GM23248 (cell line): ENCODE data around the gene HAVCR1. TPM values are rescaled to one million over a fixed set of nuclear protein-coding genes. Genes with fewer than 3 reads are reported as not detected.
"Not testable (repeated sequence)": the region's sequence is repeated elsewhere in the genome, so short reads cannot be mapped to it uniquely, and the experiment has no call there.

Experiments used
- DNase-seq: peaks from one replicate; pipeline ENCODE4 v3.0.0-alpha.2; 2015
- H2AFZ ChIP-seq: fragments of 200-600 bp; sonication (generic); 2 replicates; pipeline ENCODE4 v1.6.1; 2016; ENCODE audit warnings: antibody characterized with exemption
- H3F3A ChIP-seq: fragments of 200-600 bp; sonication (generic); 2 replicates; pipeline ENCODE4 v1.6.1; 2016; ENCODE audit warnings: mild to moderate bottlenecking, antibody characterized with exemption, mixed run types; ENCODE audit not compliant: insufficient read depth
- H3K27ac ChIP-seq: fragments of 200-600 bp; sonication (generic); 2 replicates; pipeline ENCODE4 v1.5.1; 2016; ENCODE audit warnings: mild to moderate bottlenecking
- H3K27me3 ChIP-seq: fragments of 200-600 bp; sonication (generic); replicated peaks from 2 replicates; pipeline ENCODE4 v1.6.1; 2016; ENCODE audit warnings: mild to moderate bottlenecking; ENCODE audit not compliant: insufficient read depth
- H3K36me3 ChIP-seq: fragments of 200-600 bp; sonication (generic); 2 replicates; pipeline ENCODE4 v1.6.1; 2016; ENCODE audit warnings: low read depth, mild to moderate bottlenecking
- H3K4me1 ChIP-seq: fragments of 200-600 bp; sonication (generic); 2 replicates; pipeline ENCODE4 v1.6.1; 2016; ENCODE audit warnings: mild to moderate bottlenecking; ENCODE audit not compliant: insufficient read depth
- H3K4me2 ChIP-seq: fragments of 200-600 bp; sonication (generic); one replicate; pipeline ENCODE4 v1.6.1; 2016; ENCODE audit warnings: mild to moderate bottlenecking; ENCODE audit not compliant: unreplicated experiment
- H3K4me3 ChIP-seq: fragments of 200-600 bp; sonication (generic); 2 replicates; pipeline ENCODE4 v1.5.1; 2016; ENCODE audit warnings: mild to moderate bottlenecking
- H3K79me2 ChIP-seq: fragments of 200-600 bp; sonication (generic); 2 replicates; pipeline ENCODE4 v1.6.1; 2016; ENCODE audit warnings: mild to moderate bottlenecking; ENCODE audit not compliant: insufficient read depth
- H3K9ac ChIP-seq: fragments of 200-600 bp; sonication (generic); 2 replicates; pipeline ENCODE4 v1.6.1; 2016; ENCODE audit warnings: mild to moderate bottlenecking
- H3K9me2 ChIP-seq: fragments of 200-600 bp; sonication (generic); 2 replicates; pipeline ENCODE4 v1.6.1; 2016; ENCODE audit warnings: mixed run types, mild to moderate bottlenecking, moderate library complexity; ENCODE audit not compliant: insufficient read depth
- H3K9me3 ChIP-seq: fragments of 200-600 bp; sonication (generic); one replicate; pipeline ENCODE4 v1.6.1; 2017; ENCODE audit warnings: low read depth
- H4K20me1 ChIP-seq: fragments of 200-600 bp; sonication (generic); 2 replicates; pipeline ENCODE4 v1.6.0; 2016; ENCODE audit not compliant: insufficient read depth
- EZH2 ChIP-seq: fragments of 200-600 bp; sonication (generic); IDR thresholded peaks from 2 replicates; pipeline ENCODE4 v1.6.1; 2018; ENCODE audit warnings: antibody characterized with exemption, mild to moderate bottlenecking; ENCODE audit not compliant: insufficient read depth, poor library complexity, severe bottlenecking
- EZH2phosphoT487 ChIP-seq: fragments of 200-600 bp; sonication (generic); IDR thresholded peaks from 2 replicates; pipeline ENCODE4 v1.6.1; 2018; ENCODE audit warnings: antibody characterized with exemption, moderate library complexity, mild to moderate bottlenecking, low read depth; ENCODE audit not compliant: insufficient read depth
- WGBS, 2 experiments: methylation state at CpG; one replicate each; pipeline ENCODE4 v1.1.6; 2015 to 2017; ENCODE audit warnings: low lambda C conversion rate in 2 of 2, low coverage in 1 of 2; ENCODE audit errors: missing lambda C conversion rate in 2 of 2; 5-methylcytosine and 5-hydroxymethylcytosine counted together
- in situ Hi-C: fragments of 300-500 bp; cut with MboI; formaldehyde crosslinking; loops from 2 replicates; pipeline ENCODE4 v1.15.0; 2020
- polyA plus RNA-seq: library from polyadenylated mRNA; unstranded; fragments of >200 nt; fragmentation: Nextera tagmentation; extraction: Ambion mirVana; gene quantifications from 2 replicates; pipeline ENCODE4 v1.2.1, GENCODE V29; 2016
- total RNA-seq: library from RNA; depleted of rRNA; stranded (reverse); fragments of >200 nt; shearing (Covaris generic); gene quantifications from 2 replicates; pipeline ENCODE4 v1.2.3, GENCODE V29; 2014

Gene HAVCR1
- total and polyA plus RNA-seq, 2 experiments from 2014 or later: not detected

GRCh38 chr5:157057459-157058370 lies 1.2 kb downstream of the HAVCR1 start:
- 57 to 64% methylated on average over 11 of the region's 11 CpGs for WGBS, 2 experiments
- H3K4me2 ChIP-seq: no peak overlapping the region
- peak; percentile 26 for DNase-seq
- no peaks in the 10 kb centered on the region for H3K9me2 ChIP-seq
- no peak overlapping the region for H2AFZ ChIP-seq
- H3F3A ChIP-seq: no peaks in the 10 kb centered on the region
- no peak overlapping the region for H3K9ac ChIP-seq
- H4K20me1 ChIP-seq: no peaks in the 10 kb centered on the region
- H3K27ac ChIP-seq: no peak overlapping the region
- no peaks in the 10 kb centered on the region for H3K36me3 ChIP-seq
- in situ Hi-C loops: no loop called here
- no peaks in the 10 kb centered on the region for H3K4me1 ChIP-seq
- no peaks in the 10 kb centered on the region for H3K79me2 ChIP-seq
- no peak overlapping the region for H3K4me3 ChIP-seq
- no peaks in the 10 kb centered on the region for H3K9me3 ChIP-seq
- no peak for TF ChIP-seq EZH2phosphoT487
- TF ChIP-seq EZH2: no peak
- H3K27me3 ChIP-seq: no peaks in the 10 kb centered on the region

DNA sequence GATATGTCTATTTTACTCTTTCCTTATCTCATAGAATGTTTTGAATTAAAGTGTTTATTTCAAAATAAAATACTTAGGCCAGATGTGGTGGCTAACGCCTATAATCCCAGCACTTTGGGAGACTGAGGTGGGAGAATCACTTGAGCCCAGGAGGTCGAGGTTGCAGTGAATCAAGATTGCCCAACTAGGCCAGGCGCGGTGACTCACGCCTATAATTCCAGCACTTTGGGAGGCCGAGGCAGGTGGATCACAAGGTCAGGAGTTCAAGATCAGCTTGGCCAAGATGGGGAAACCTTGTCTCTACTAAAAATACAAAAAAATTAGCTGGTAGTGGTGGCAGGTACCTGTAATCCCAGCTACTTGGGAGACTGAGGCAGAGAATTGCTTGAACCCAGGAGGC lies 2.1 kb downstream of the HAVCR1 start:
- H3K27me3 ChIP-seq, H4K20me1 ChIP-seq, H2AFZ ChIP-seq, H3K27ac ChIP-seq, H3K9me3 ChIP-seq, H3K79me2 ChIP-seq, H3K4me2 ChIP-seq, in situ Hi-C loops, H3K36me3 ChIP-seq, H3K9ac ChIP-seq, H3F3A ChIP-seq, H3K9me2 ChIP-seq, H3K4me3 ChIP-seq, H3K4me1 ChIP-seq, DNase-seq: not testable (repeated sequence)
- 69 to 71% methylated on average over 6 of the region's 6 CpGs for WGBS, 2 experiments

DNA sequence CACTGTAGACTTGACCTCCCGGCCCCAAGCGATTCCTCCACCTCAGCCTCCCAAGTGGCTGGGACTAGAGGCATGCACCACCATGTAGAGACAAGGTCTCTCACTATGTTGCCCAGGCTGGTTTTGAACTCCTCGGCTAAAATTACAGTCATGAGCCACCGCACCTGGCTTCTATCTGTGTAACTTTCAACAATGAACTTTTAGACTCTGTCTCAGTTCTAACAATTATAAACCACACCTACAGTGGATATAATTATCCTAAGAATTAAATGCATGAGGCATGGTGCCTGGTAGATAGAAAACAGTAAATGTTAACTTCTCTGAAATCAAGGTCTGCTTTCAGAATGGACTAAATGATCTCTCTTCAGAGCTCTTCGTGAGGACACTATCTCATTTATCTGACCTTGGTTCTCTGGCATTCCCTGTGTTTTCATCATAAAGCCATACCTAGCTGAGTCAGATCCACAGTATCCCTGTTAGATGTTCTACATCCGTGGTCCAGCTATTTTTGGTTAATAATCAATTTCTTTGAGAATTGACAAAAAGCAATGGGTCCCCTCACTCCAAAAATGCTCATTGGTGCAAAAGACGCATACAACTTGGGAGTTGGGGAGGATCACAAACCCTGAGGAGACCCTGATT lies 7.2 kb downstream of the HAVCR1 start:
- no peaks in the 10 kb centered on the region for H3F3A ChIP-seq
- H3K9me3 ChIP-seq: no peaks in the 10 kb centered on the region
- H4K20me1 ChIP-seq: no peaks in the 10 kb centered on the region
- H3K27me3 ChIP-seq: no peaks in the 10 kb centered on the region
- WGBS, 2 experiments: 33 to 39% methylated on average over 7 of the region's 7 CpGs
- in situ Hi-C loops: no loop called here
- no peaks in the 10 kb centered on the region for H3K9me2 ChIP-seq
- peaks cover 11% of the 10 kb centered on the region for H3K4me1 ChIP-seq
- no peaks in the 10 kb centered on the region for H3K36me3 ChIP-seq
- H3K9ac ChIP-seq: no peak overlapping the region
- H3K4me3 ChIP-seq: no peak overlapping the region
- H3K27ac ChIP-seq: no peak overlapping the region
- TF ChIP-seq EZH2phosphoT487: no peak
- TF ChIP-seq EZH2: no peak
- H3K79me2 ChIP-seq: no peaks in the 10 kb centered on the region
- no peak overlapping the region for H3K4me2 ChIP-seq
- H2AFZ ChIP-seq: no peak overlapping the region
- DNase-seq: no peak

DNA sequence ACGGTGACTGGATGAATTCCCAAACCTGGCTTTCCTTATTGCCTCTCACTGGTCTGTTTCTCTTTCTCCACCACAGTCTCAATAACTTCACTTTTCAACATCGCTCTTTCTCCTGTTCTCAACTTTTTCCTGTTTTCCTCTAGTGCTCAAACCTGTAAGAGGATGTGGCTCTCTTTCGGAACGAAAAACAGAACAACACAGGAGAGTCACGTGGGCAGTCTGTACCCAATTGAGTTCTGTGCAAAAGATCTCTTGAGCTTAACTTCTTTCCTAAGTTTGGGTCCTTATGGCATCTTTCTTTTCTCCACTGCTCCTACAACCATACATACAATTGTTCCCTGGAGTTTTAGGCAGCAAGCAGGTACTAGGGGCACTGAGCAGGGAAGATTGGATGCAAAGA lies 8.9 kb downstream of the HAVCR1 start:
- Histone ChIP-seq H3F3A (no peaks in the 10 kb centered on the region), H3K27ac (no peak overlapping the region), H3K79me2 (no peaks in the 10 kb centered on the region), H3K9me2 (no peaks in the 10 kb centered on the region), H4K20me1 (no peaks in the 10 kb centered on the region), H3K4me1 (peaks cover 11% of the 10 kb centered on the region), H2AFZ (peak overlapping the region; percentile 39; the same call in 1 of the 2 replicates), H3K4me3 (peak overlapping the region; percentile 19), H3K9ac (no peak overlapping the region), H3K27me3 (no peaks in the 10 kb centered on the region), H3K9me3 (no peaks in the 10 kb centered on the region), H3K4me2 (peak overlapping the region; percentile 40), H3K36me3 (no peaks in the 10 kb centered on the region)
- TF ChIP-seq EZH2: no peak
- no peak for TF ChIP-seq EZH2phosphoT487
- in situ Hi-C loops: no loop called here
- 41 to 53% methylated on average over 5 of the region's 5 CpGs for WGBS, 2 experiments
- no peak for DNase-seq
